H1 (cell line): ENCODE measurements around the gene TM4SF20. TPM values are rescaled to one million over a fixed set of nuclear protein-coding genes. Genes with fewer than 3 reads are reported as not detected.

Experiments
- CTCF ChIA-PET: fragments of 300-600 bp; sonication (Branson Sonifier 250); formaldehyde crosslinking; loops from one replicate; lab custom pipeline; 2021; ENCODE audit not compliant: partially characterized antibody; lab: Charles Lee
- POLR2A ChIA-PET: fragments of 300-600 bp; sonication (Branson Sonifier 250); formaldehyde crosslinking; loops from one replicate; lab custom pipeline; 2021; ENCODE audit warnings: inconsistent platforms; ENCODE audit not compliant: partially characterized antibody; lab: Charles Lee
- DNase-seq, 2 experiments: peaks; one replicate each; pipeline versions ENCODE4 v3.0.0 to v3.0.0-alpha.2; 2010 to 2022; ENCODE audit warnings: low spot score in 2 of 2, low read depth in 1 of 2, mixed read lengths in 1 of 2
- FAIRE-seq: peaks from 2 replicates; lab custom pipeline; 2011; peaks lifted over from hg19 to GRCh38; lab: Jason Lieb, UNC
- H2AFZ ChIP-seq: 2 replicates; pipeline ENCODE4 v1.8.1; 2012; ENCODE audit warnings: low read length, inconsistent platforms
- H2AK5ac ChIP-seq: 2 replicates; pipeline ENCODE4 v1.6.1; 2013; ENCODE audit warnings: low read depth, low read length
- H2BK120ac ChIP-seq: replicated peaks from 2 replicates; pipeline ENCODE3; 2013; ENCODE audit warnings: low read depth, low read length, inconsistent platforms
- H2BK12ac ChIP-seq: 2 replicates; pipeline ENCODE4 v1.6.1; 2013; ENCODE audit warnings: low read depth, low read length
- H2BK15ac ChIP-seq: 2 replicates; pipeline ENCODE4 v1.6.1; 2013; ENCODE audit warnings: low read length
- H2BK20ac ChIP-seq: 2 replicates; pipeline ENCODE4 v1.6.1; 2013; ENCODE audit warnings: low read length
- H2BK5ac ChIP-seq: 2 replicates; pipeline ENCODE4 v1.6.1; 2013; ENCODE audit warnings: low read depth, low read length
- H3K14ac ChIP-seq: 2 replicates; pipeline ENCODE4 v1.6.1; 2013; ENCODE audit warnings: inconsistent platforms; ENCODE audit not compliant: insufficient read length
- H3K18ac ChIP-seq: 2 replicates; pipeline ENCODE4 v1.6.1; 2013; ENCODE audit warnings: low read length; ENCODE audit errors: extremely low read depth
- H3K23ac ChIP-seq: 2 replicates; pipeline ENCODE4 v1.6.1; 2013; ENCODE audit warnings: inconsistent platforms; ENCODE audit not compliant: insufficient read length
- H3K23me2 ChIP-seq: 2 replicates; pipeline ENCODE4 v1.6.1; 2013; ENCODE audit warnings: low read depth, low read length
- H3K27ac ChIP-seq: 2 replicates; pipeline ENCODE4 v1.6.1; 2011; ENCODE audit warnings: low read depth, low read length, inconsistent platforms
- H3K27me3 ChIP-seq, 4 experiments: replicated peaks in 1 of 4; 1 replicate in 1 of 4; 2 replicates in 3 of 4; pipeline versions ENCODE4 v1.6.1 to v1.8.1; 2011 to 2013; ENCODE audit warnings: low read length in 3 of 4, mild to moderate bottlenecking in 3 of 4, inconsistent platforms in 2 of 4, mixed read lengths in 2 of 4, moderate library complexity in 1 of 4; ENCODE audit not compliant: control insufficient read depth in 3 of 4, insufficient read depth in 3 of 4; ENCODE audit errors: extremely low read depth in 1 of 4
- H3K36me3 ChIP-seq, 4 experiments: 2 replicates each; pipeline versions ENCODE4 v1.6.1 to v1.8.1; 2011 to 2013; ENCODE audit warnings: mild to moderate bottlenecking in 4 of 4, low read length in 3 of 4, moderate library complexity in 2 of 4, control low read depth in 1 of 4, inconsistent platforms in 1 of 4; ENCODE audit not compliant: insufficient read depth in 4 of 4, control insufficient read depth in 2 of 4
- H3K4ac ChIP-seq: replicated peaks from 2 replicates; pipeline ENCODE3; 2013; ENCODE audit warnings: low read length, low read depth, mixed read lengths, inconsistent platforms; ENCODE audit not compliant: insufficient read length
- H3K4me1 ChIP-seq, 4 experiments: replicated peaks in 1 of 4; 1 replicate in 1 of 4; 2 replicates in 3 of 4; pipeline versions ENCODE4 v1.6.1 to v1.8.1; 2011 to 2013; ENCODE audit warnings: low read length in 3 of 4, inconsistent platforms in 2 of 4, mixed read lengths in 1 of 4; ENCODE audit not compliant: insufficient read depth in 4 of 4, control insufficient read depth in 3 of 4
- H3K4me2 ChIP-seq, 2 experiments: 2 replicates each; pipeline versions ENCODE4 v1.6.1 to v1.8.1; 2011 to 2013; ENCODE audit warnings: low read depth in 2 of 2, low read length in 2 of 2, control low read depth in 1 of 2, inconsistent platforms in 1 of 2, mild to moderate bottlenecking in 1 of 2; ENCODE audit not compliant: insufficient read depth in 1 of 2
- H3K4me3 ChIP-seq, 4 experiments: fragments of 200-600, 300-600 bp in 1 of 4; sonication (generic), shearing (Covaris generic), sonication (Bioruptor Twin) in 1 of 4; 2 replicates each; pipeline versions ENCODE4 v1.5.1 to v1.8.1; 2011 to 2016; ENCODE audit warnings: low read length in 4 of 4, low read depth in 3 of 4, control low read depth in 2 of 4, inconsistent platforms in 2 of 4, mild to moderate bottlenecking in 2 of 4, mixed read lengths in 1 of 4, moderate library complexity in 1 of 4; ENCODE audit not compliant: insufficient read depth in 2 of 4; ENCODE audit errors: extremely low read depth in 1 of 4
- H3K56ac ChIP-seq: replicated peaks from 2 replicates; pipeline ENCODE3; 2013; ENCODE audit warnings: low read depth, mild to moderate bottlenecking, mixed read lengths, low read length, inconsistent platforms; ENCODE audit not compliant: insufficient read length
- H3K79me1 ChIP-seq: 2 replicates; pipeline ENCODE4 v1.6.1; 2013; ENCODE audit warnings: low read depth, low read length, control low read depth
- H3K79me2 ChIP-seq, 2 experiments: 2 replicates each; pipeline versions ENCODE4 v1.6.1 to v1.8.1; 2012 to 2013; ENCODE audit warnings: low read length in 2 of 2, mild to moderate bottlenecking in 2 of 2, inconsistent platforms in 1 of 2; ENCODE audit not compliant: insufficient read depth in 2 of 2, control insufficient read depth in 1 of 2
- H3K9ac ChIP-seq, 4 experiments: replicated peaks in 1 of 4; 1 replicate in 1 of 4; 2 replicates in 3 of 4; pipeline versions ENCODE4 v1.6.1 to v1.8.1; 2011 to 2013; ENCODE audit warnings: low read depth in 3 of 4, low read length in 3 of 4, control low read depth in 2 of 4, mild to moderate bottlenecking in 2 of 4, moderate library complexity in 2 of 4, inconsistent platforms in 1 of 4; ENCODE audit errors: extremely low read depth in 1 of 4
- H3K9me3 ChIP-seq, 2 experiments: 2 replicates each; pipeline versions ENCODE4 v1.6.1 to v1.8.1; 2012 to 2013; ENCODE audit warnings: mild to moderate bottlenecking in 2 of 2, moderate library complexity in 2 of 2, control low read depth in 1 of 2, inconsistent platforms in 1 of 2, low read depth in 1 of 2, low read length in 1 of 2, mixed read lengths in 1 of 2; ENCODE audit not compliant: insufficient read depth in 2 of 2
- H4K20me1 ChIP-seq, 2 experiments: replicated peaks in 1 of 2; 2 replicates each; pipeline versions ENCODE3 to v1.8.1; 2011 to 2013; ENCODE audit warnings: inconsistent platforms in 2 of 2, low read length in 2 of 2, mild to moderate bottlenecking in 1 of 2; ENCODE audit not compliant: insufficient read depth in 2 of 2, control insufficient read depth in 1 of 2
- H4K5ac ChIP-seq: 2 replicates; pipeline ENCODE4 v1.6.1; 2013; ENCODE audit warnings: low read length, low read depth, mixed read lengths, inconsistent platforms; ENCODE audit not compliant: insufficient read length
- H4K8ac ChIP-seq: 2 replicates; pipeline ENCODE4 v1.8.0; 2013; ENCODE audit warnings: mild to moderate bottlenecking, moderate library complexity, low read length, inconsistent platforms; ENCODE audit not compliant: insufficient read depth; ENCODE audit errors: extremely low read depth
- H4K91ac ChIP-seq: replicated peaks from 2 replicates; pipeline ENCODE3; 2013; ENCODE audit warnings: low read length, mixed read lengths, inconsistent platforms; ENCODE audit not compliant: insufficient read length
- BACH1 ChIP-seq: IDR thresholded peaks from 2 replicates; pipeline ENCODE4 v1.6.1; 2012; ENCODE audit warnings: low read length, improper control_type of control experiment
- CEBPB ChIP-seq: IDR thresholded peaks from 2 replicates; pipeline ENCODE4 v1.6.1; 2012; ENCODE audit warnings: low read depth, low read length
- CHD2 ChIP-seq: IDR thresholded peaks from 2 replicates; pipeline ENCODE4 v1.6.1; 2012; ENCODE audit warnings: low read length, improper control_type of control experiment
- FOSL1 ChIP-seq: IDR thresholded peaks from 2 replicates; pipeline ENCODE4 v1.6.1; 2011; ENCODE audit warnings: mild to moderate bottlenecking, low read depth, low read length, moderate library complexity; ENCODE audit not compliant: insufficient read depth
- GABPA ChIP-seq: IDR thresholded peaks from 2 replicates; pipeline ENCODE4 v1.6.1; 2011; ENCODE audit warnings: mild to moderate bottlenecking, low read length, moderate library complexity, borderline replicate concordance; ENCODE audit not compliant: insufficient read depth
- MAFK ChIP-seq: IDR thresholded peaks from 2 replicates; pipeline ENCODE4 v1.6.1; 2012; ENCODE audit warnings: low read depth, mild to moderate bottlenecking, improper control_type of control experiment, low read length
- RBBP5 ChIP-seq: IDR thresholded peaks from 2 replicates; pipeline ENCODE4 v1.7.1; 2012; ENCODE audit warnings: low read depth, mild to moderate bottlenecking, inconsistent platforms, low read length, moderate library complexity, borderline replicate concordance
- RFX5 ChIP-seq: IDR thresholded peaks from 2 replicates; pipeline ENCODE4 v1.6.1; 2011; ENCODE audit warnings: low read depth, low read length, improper control_type of control experiment, borderline replicate concordance
- SIN3A ChIP-seq, 2 experiments: IDR thresholded peaks in 1 of 2; conservative IDR thresholded peaks in 1 of 2; 2 replicates each; pipeline ENCODE4 v1.6.1; 2011 to 2012; ENCODE audit warnings: low read length in 2 of 2, improper control_type of control experiment in 1 of 2, low read depth in 1 of 2, mild to moderate bottlenecking in 1 of 2
- SP1 ChIP-seq: IDR thresholded peaks from 2 replicates; pipeline ENCODE4 v1.6.1; 2011; ENCODE audit warnings: low read depth, low read length
- SUZ12 ChIP-seq: fragments of 200-600 bp; sonication (generic); IDR thresholded peaks from 2 replicates; pipeline ENCODE4 v1.6.1; 2012; ENCODE audit warnings: mild to moderate bottlenecking, inconsistent platforms, low read length, moderate library complexity, mixed read lengths
- TEAD4 ChIP-seq: IDR thresholded peaks from 2 replicates; pipeline ENCODE4 v1.6.1; 2012; ENCODE audit warnings: low read depth, low read length, inconsistent platforms, mixed read lengths
- WGBS, 2 experiments: shearing (Covaris generic) in 1 of 2; methylation state at CpG; one replicate each; pipeline versions ENCODE4 v1.1.6 to v1.1.7; 2013 to 2015; ENCODE audit warnings: low lambda C conversion rate in 2 of 2, mixed read lengths in 2 of 2, inconsistent platforms in 1 of 2, low coverage in 1 of 2, missing lambda C conversion rate in 1 of 2; ENCODE audit not compliant: insufficient replicate concordance in 2 of 2, insufficient coverage in 1 of 2, insufficient read length in 1 of 2; ENCODE audit errors: extremely low coverage in 1 of 2, missing lambda C conversion rate in 1 of 2; 5-methylcytosine and 5-hydroxymethylcytosine counted together
- polyA plus RNA-seq, 7 experiments: library from polyadenylated mRNA; depleted of rRNA in 3 of 7; stranded (reverse) in 5 of 7; unstranded in 2 of 7; fragments of >200 nt in 5 of 7; fragments of 200-250 nt in 2 of 7; gene quantifications; 1 replicate in 5 of 7; 2 replicates in 1 of 7; 4 replicates in 1 of 7; pipeline versions ENCODE4 v1.2.1 to v1.2.3, GENCODE V29; 2011 to 2013; ENCODE audit warnings: missing spikeins in 2 of 7, mixed read lengths in 2 of 7
- total RNA-seq: library from RNA; stranded (reverse); fragmentation: NEBNext Ultra II Directional; extraction: Animal tissue kit (Norgen Biotek cat#: 25700); gene quantifications from 2 replicates; pipeline ENCODE4 v1.2.1, GENCODE V29; 2021

Gene TM4SF20
- total and polyA plus RNA-seq, 2 of the 8 experiments (the other 6 are each of a cell fraction or from before 2014, with no cell fraction given) = not detected

GRCh38 chr2:227378371-227378782 is 729 bp downstream of the TM4SF20 start:
- H3K79me1 ChIP-seq = no peaks in the 10 kb centered on the region
- WGBS, 2 experiments = 87% methylated on average over 4 of the region's 4 CpGs; no CpG with 5 or more reads in 1 of the 2 experiments
- H2BK12ac ChIP-seq = no peak overlapping the region
- no peak overlapping the region for H3K9ac ChIP-seq
- no peaks in the 10 kb centered on the region for H3K9me3 ChIP-seq
- H3K56ac ChIP-seq = no peak overlapping the region
- no peak overlapping the region for H2AK5ac ChIP-seq
- H2BK15ac ChIP-seq = no peak overlapping the region
- no peak overlapping the region for H4K8ac ChIP-seq
- H2BK5ac ChIP-seq = no peak overlapping the region
- CTCF ChIA-PET = interaction anchor here (0.6 to 8.4 kb wide), 18 partner anchors 9 to 389 kb away, joined by 3 to 66 read pairs (median 4); partner anchors contain the start of gene SCYGR1
- H3K18ac ChIP-seq = no peak overlapping the region
- FAIRE-seq (no peak), DNase-seq (no peak)
- no peak overlapping the region for H3K4me3 ChIP-seq
- H2BK120ac ChIP-seq = no peak overlapping the region
- no peak overlapping the region for H3K27ac ChIP-seq
- no peak overlapping the region for H3K23ac ChIP-seq
- POLR2A ChIA-PET = interaction anchor here (1.2 to 1.8 kb wide), 2 partner anchors 14 to 16 kb away, joined by 3 to 10 read pairs; no protein-coding TSS in a partner anchor
- peaks cover 0 to 6% (median 0%) of the 10 kb centered on the region in 4 experiments; a peak in 1 of 7 replicates for H3K4me1 ChIP-seq
- H3K14ac ChIP-seq = no peak overlapping the region
- no peak overlapping the region for H3K4ac ChIP-seq
- no peaks in the 10 kb centered on the region for H3K36me3 ChIP-seq
- H4K91ac ChIP-seq = no peak overlapping the region
- H3K79me2 ChIP-seq = no peaks in the 10 kb centered on the region
- H3K27me3 ChIP-seq = peaks cover 0 to 2% (median 0%) of the 10 kb centered on the region in 4 experiments; a peak in 1 of 7 replicates
- H2AFZ ChIP-seq = no peak overlapping the region
- H3K4me2 ChIP-seq = no peak overlapping the region
- H4K5ac ChIP-seq = no peak overlapping the region
- H2BK20ac ChIP-seq = no peak overlapping the region
- TF ChIP-seq SIN3A (conservative IDR thresholded peaks at IDR 0.05 in 1 of 2, IDR thresholded peaks at IDR 0.05 in 1 of 2; ENCODE audit: low read depth in 1 of 2, low read length in 2 of 2) = no peak
- TF ChIP-seq RBBP5 = no peak
- no peak for TF ChIP-seq RFX5
- TF ChIP-seq BACH1 = no peak
- no peak for TF ChIP-seq SP1
- TF ChIP-seq GABPA = no peak
- TF ChIP-seq FOSL1 = no peak
- TF ChIP-seq SUZ12 = no peak
- TF ChIP-seq MAFK = no peak
- no peak for TF ChIP-seq CEBPB
- no peak for TF ChIP-seq TEAD4
- no peak for TF ChIP-seq CHD2
- peaks cover 2% of the 10 kb centered on the region; the same call in 1 of the 2 replicates for H3K23me2 ChIP-seq
- no peaks in the 10 kb centered on the region for H4K20me1 ChIP-seq
